ENCODE measurements around the gene EIF5B.

The EIF5B gene

DNA sequence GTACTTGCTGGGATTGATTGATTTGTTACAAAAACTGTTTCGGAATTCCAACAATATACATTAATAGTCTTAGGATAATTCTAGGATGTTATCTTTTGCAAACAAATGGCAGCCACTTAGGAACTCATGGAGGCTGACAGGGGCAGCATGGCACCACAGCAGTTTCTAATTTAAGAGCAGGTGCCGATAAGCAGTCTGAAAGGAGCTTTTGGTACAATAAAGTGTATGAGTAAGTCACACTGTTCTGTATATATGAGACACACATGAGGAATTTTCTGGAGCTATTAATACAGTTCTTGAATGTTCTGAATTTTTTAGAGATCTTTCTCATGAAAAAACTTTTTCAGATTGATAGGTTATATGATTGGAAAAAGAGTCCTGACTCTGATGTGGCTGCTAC lies 52.2 kb downstream of the EIF5B start:
- TF ChIP-seq CTCF (IDR thresholded peaks at IDR 0.05; ENCODE audit: insufficient read depth, low read depth, low read length, missing control alignments): no peak
- no peak for DNase-seq (ENCODE audit: low read depth)
- no peak overlapping the region for H3K4me3 ChIP-seq (ENCODE audit: low read depth, low read length)

GRCh38 chr2:99389946-99390345 lies 52.8 kb downstream of the EIF5B start:
- no peak for DNase-seq (ENCODE audit: low read depth)
- TF ChIP-seq CTCF (IDR thresholded peaks at IDR 0.05; ENCODE audit: insufficient read depth, low read depth, low read length, missing control alignments): no peak
- no peak overlapping the region for H3K4me3 ChIP-seq (ENCODE audit: low read depth, low read length)

DNA sequence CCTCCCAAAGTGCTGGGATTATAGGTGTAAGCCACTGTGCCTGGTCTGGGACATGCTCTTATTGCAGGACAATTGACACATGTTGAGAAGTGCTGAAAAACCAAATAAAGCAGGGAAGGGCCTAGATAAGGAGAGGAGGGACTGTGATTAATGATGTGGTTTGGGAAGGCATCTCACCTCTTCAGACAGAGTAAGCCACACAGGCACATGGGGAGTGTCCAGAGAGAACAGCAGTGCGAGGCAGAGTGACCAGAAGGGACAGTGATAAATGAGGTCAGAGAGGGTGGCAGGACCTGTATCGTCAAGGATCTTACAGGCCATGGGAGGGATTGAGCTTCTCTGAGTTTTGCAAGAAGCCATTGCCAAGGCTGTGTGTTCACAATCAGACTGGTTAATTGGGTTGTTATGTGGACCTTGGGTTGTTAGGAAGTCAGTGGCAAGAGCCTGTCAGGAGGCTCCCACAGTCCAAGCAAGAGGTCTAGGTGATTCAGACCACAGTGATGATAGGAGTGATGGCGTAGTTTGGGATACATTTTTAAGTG lies 58.5 kb downstream of the EIF5B start:
- no peak for DNase-seq (ENCODE audit: low read depth)
- no peak for TF ChIP-seq CTCF (IDR thresholded peaks at IDR 0.05; ENCODE audit: insufficient read depth, low read depth, low read length, missing control alignments)
- no peak overlapping the region for H3K4me3 ChIP-seq (ENCODE audit: low read depth, low read length)

DNA sequence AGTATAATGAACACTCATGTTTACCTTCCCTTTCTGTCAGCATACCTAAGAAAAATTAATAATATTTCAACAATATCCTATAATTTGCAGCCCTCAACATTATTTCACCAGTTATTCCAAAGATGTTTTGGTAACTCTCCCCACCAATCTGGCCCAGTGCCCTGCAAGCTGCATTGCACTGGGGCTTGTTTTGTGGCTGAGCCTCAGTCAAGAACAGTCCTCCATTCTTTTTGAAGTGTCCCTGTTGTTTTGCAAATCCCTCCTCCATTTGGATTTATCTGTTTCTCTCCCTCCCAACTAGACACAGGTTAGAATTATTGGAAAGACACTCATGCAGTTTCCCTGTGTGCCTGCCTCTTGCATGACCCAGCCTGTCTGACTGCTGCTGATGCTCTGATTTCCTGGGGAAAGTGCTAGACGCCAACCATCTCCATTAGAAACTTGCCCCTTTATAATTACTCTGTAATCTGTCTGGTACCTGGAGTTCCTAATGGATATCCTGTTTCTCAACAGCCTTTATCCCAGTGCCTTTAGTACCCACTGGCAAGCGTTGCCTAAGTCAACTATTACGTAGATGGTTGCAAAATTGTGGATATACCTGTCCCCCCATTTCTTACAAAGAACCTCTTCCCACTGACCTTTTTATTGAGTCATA lies 60.2 kb downstream of the EIF5B start:
- DNase-seq (ENCODE audit: low read depth): no peak
- TF ChIP-seq CTCF (IDR thresholded peaks at IDR 0.05; ENCODE audit: insufficient read depth, low read depth, low read length, missing control alignments): no peak
- no peak overlapping the region for H3K4me3 ChIP-seq (ENCODE audit: low read depth, low read length)

DNA sequence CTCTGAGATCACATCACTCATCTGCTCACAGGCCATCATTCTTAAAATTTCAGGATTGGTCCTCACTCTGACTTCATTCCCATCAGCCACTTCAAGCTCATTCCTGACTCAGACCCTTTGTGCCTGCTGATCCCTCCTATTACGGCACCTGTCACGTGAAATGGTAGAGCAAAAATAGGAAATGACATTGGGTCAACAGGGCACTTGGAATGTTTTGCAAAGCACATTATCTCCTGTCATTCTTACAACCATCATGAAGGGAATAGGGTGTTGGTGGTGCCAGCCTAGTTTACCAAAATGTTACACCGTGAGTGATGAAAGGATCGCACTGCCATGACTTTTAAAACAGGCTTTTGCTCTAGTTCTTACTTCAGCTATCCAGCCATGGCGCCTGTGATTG lies 61.1 kb downstream of the EIF5B start:
- no peak for DNase-seq (ENCODE audit: low read depth)
- no peak overlapping the region for H3K4me3 ChIP-seq (ENCODE audit: low read depth, low read length)
- no peak for TF ChIP-seq CTCF (IDR thresholded peaks at IDR 0.05; ENCODE audit: insufficient read depth, low read depth, low read length, missing control alignments)

DNA sequence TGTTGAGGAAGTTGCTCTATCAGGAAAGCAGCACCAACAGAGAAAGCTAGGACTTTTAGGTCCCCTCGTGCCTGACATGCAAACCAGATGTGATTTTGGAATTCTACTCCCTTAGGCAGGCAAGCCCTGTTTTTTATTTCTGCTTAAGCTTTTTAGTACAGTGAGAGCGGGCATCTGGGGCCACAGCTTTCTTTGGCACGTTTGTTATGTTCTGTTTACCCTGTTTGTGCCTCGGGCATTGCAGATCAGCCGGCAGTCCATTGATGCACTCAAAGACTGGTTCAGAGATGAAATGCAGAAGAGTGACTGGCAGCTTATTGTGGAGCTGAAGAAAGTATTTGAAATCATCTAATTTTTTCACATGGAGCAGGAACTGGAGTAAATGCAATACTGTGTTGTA lies 61.9 kb downstream of the EIF5B start:
- no peak for TF ChIP-seq CTCF (IDR thresholded peaks at IDR 0.05; ENCODE audit: insufficient read depth, low read depth, low read length, missing control alignments)
- no peak for DNase-seq (ENCODE audit: low read depth)
- H3K4me3 ChIP-seq (ENCODE audit: low read depth, low read length): no peak overlapping the region

DNA sequence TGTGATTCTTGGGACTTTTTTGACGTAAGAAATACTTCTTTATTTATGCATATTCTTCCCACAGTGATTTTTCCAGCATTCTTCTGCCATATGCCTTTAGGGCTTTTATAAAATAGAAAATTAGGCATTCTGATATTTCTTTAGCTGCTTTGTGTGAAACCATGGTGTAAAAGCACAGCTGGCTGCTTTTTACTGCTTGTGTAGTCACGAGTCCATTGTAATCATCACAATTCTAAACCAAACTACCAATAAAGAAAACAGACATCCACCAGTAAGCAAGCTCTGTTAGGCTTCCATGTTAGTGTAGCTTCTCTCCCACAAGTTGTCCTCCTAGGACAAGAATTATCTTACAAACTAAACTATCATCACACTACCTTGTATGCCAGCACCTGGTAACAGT lies 62.6 kb downstream of the EIF5B start:
- H3K4me3 ChIP-seq (ENCODE audit: low read depth, low read length): no peak overlapping the region
- no peak for DNase-seq (ENCODE audit: low read depth)
- TF ChIP-seq CTCF (IDR thresholded peaks at IDR 0.05; ENCODE audit: insufficient read depth, low read depth, low read length, missing control alignments): no peak
